ENCODE results near the gene TTLL11.

DNA sequence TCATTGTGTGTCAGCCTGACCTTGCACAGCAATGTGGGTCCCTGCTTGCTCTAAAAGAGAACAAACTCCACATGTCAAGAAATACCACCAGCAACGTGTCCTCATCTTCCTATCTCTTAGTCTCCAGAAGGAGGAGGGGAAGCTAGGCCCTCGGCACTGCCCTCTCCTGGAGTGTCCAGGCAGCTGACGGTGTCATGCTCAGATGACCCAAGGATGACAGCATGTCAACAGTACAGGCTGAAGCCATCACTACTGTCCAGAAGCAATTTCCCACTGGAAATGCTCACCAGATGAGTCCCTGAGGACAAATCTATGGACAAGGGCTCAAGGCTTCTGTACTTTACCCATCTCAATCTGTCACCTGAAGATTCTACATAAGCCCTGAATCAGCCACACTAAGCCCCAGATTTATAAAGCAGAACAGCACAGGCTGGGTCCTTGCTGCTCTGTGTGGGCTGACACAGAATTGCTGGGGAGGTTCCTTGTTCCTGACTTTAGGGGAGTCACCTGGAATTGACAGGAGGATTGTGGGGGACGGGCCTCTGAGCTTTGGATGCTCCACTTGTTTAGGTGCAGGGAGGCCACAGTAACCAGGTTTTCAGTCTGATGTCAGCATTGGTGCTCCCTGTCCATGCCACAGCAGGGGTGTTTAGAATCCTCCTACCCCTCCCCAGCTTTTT lies 231.5 kb downstream of the TTLL11 start:
- peak; percentile 38; the same call in 1 of the 2 replicates for TF ChIP-seq RAD21 (IDR thresholded peaks at IDR 0.05; ENCODE audit: low read depth)
- no peak for TF ChIP-seq CEBPB (IDR thresholded peaks at IDR 0.05)

All from Ishikawa (cell line).